ENCODE results near the gene GPR157.
"Not testable (repeated sequence)": the region's sequence is repeated elsewhere in the genome, so short reads cannot be mapped to it uniquely, and the experiment has no call there.

The GPR157 gene

GRCh38 chr1:9161963-9162362 lies 33.1 kb upstream of the GPR157 start:
- no peaks in the 10 kb centered on the region for H3K27me3 ChIP-seq (replicated peaks; ENCODE audit: control insufficient read depth, insufficient read depth, low read length, poor library complexity, severe bottlenecking)

GRCh38 chr1:9161342-9161741 lies 32.4 kb upstream of the GPR157 start:
- Histone ChIP-seq H3K27me3 (replicated peaks; ENCODE audit: control insufficient read depth, insufficient read depth, low read length, poor library complexity, severe bottlenecking) (no peaks in the 10 kb centered on the region), H3K9me3 (ENCODE audit: control insufficient read depth, low read length) (no peaks in the 10 kb centered on the region), H3K36me3 (ENCODE audit: control insufficient read depth, insufficient read depth, low read length) (no peaks in the 10 kb centered on the region), H3K4me1 (ENCODE audit: control insufficient read depth, insufficient read depth, low read length, poor library complexity, severe bottlenecking) (no peaks in the 10 kb centered on the region), H3K4me3 (ENCODE audit: insufficient read depth, low read depth, low read length, poor library complexity, severe bottlenecking) (no peak overlapping the region), H3K27ac (ENCODE audit: insufficient read depth, low read length, poor library complexity, severe bottlenecking) (no peak overlapping the region)
- DNase-seq = no peak

More at GRCh38 chr1:9161963-9162362, 33.1 kb upstream of the GPR157 start:
- Histone ChIP-seq H3K36me3 (ENCODE audit: control insufficient read depth, insufficient read depth, low read length) (no peaks in the 10 kb centered on the region), H3K9me3 (ENCODE audit: control insufficient read depth, low read length) (no peaks in the 10 kb centered on the region), H3K4me3 (ENCODE audit: insufficient read depth, low read depth, low read length, poor library complexity, severe bottlenecking) (no peak overlapping the region), H3K4me1 (ENCODE audit: control insufficient read depth, insufficient read depth, low read length, poor library complexity, severe bottlenecking) (no peaks in the 10 kb centered on the region), H3K27ac (ENCODE audit: insufficient read depth, low read length, poor library complexity, severe bottlenecking) (no peak overlapping the region)
- no peak for DNase-seq

DNA sequence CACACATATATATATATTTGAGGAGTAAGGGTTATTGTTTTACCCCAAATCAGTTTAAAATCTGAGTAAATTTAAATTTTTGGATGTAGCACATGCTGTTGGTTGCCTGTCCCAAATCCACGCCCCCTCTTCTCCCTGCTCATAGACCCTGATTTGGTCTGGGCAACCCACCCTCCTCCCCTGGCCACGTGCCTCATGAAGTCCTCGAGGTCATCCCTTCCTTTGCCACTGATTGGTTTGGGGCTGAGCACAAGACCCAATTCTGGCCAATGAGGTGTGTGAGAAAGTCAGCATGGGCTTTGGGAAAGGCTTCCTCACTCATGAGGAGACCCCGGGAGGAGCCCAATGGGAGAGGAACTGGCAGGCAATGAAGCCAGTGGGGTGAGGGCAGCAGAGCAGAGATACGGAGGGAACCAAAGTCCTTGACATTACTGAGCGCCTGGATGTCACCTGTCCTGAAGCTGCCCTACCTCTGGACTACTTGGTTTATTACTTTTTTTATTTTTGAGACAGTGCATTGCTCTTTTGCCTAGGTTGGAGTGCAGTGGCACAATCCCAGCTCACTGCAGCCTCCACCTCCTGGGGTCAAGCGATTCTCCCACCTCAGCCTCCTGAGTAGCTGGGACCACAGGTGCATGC lies 31.3 kb upstream of the GPR157 start:
- no peak overlapping the region for H3K27ac ChIP-seq (ENCODE audit: insufficient read depth, low read length, poor library complexity, severe bottlenecking)
- H3K4me1 ChIP-seq (ENCODE audit: control insufficient read depth, insufficient read depth, low read length, poor library complexity, severe bottlenecking) = no peaks in the 10 kb centered on the region
- no peak overlapping the region for H3K4me3 ChIP-seq (ENCODE audit: insufficient read depth, low read depth, low read length, poor library complexity, severe bottlenecking)
- no peaks in the 10 kb centered on the region for H3K9me3 ChIP-seq (ENCODE audit: control insufficient read depth, low read length)
- no peak for DNase-seq
- no peaks in the 10 kb centered on the region for H3K36me3 ChIP-seq (ENCODE audit: control insufficient read depth, insufficient read depth, low read length)
- H3K27me3 ChIP-seq (replicated peaks; ENCODE audit: control insufficient read depth, insufficient read depth, low read length, poor library complexity, severe bottlenecking) = no peaks in the 10 kb centered on the region

GRCh38 chr1:9155879-9156278 lies 27.0 kb upstream of the GPR157 start:
- DNase-seq = no peak
- Histone ChIP-seq H3K27me3 (replicated peaks; ENCODE audit: control insufficient read depth, insufficient read depth, low read length, poor library complexity, severe bottlenecking) (no peaks in the 10 kb centered on the region), H3K36me3 (ENCODE audit: control insufficient read depth, insufficient read depth, low read length) (no peaks in the 10 kb centered on the region), H3K4me3 (ENCODE audit: insufficient read depth, low read depth, low read length, poor library complexity, severe bottlenecking) (no peak overlapping the region), H3K9me3 (ENCODE audit: control insufficient read depth, low read length) (no peaks in the 10 kb centered on the region), H3K4me1 (ENCODE audit: control insufficient read depth, insufficient read depth, low read length, poor library complexity, severe bottlenecking) (no peaks in the 10 kb centered on the region), H3K27ac (ENCODE audit: insufficient read depth, low read length, poor library complexity, severe bottlenecking) (no peak overlapping the region)

DNA sequence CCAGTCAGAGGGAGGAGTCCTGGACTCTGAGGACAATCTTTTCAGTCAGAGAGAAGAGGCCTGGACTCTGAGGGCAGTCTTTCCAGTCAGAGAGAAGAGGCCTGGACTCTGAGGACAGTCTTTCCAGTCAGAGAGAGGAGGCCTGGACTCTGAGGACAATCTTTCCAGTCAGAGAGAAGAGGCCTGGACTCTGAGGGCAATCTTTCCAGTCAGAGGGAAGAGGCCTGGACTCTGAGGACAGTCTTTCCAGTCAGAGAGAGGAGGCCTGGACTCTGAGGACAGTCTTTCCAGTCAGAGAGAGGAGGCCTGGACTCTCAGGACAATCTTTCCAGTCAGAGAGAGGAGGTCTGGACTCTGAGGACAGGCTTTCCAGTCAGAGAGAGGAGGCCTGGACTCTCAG lies 26.5 kb upstream of the GPR157 start:
- H3K36me3 ChIP-seq (ENCODE audit: control insufficient read depth, insufficient read depth, low read length); H3K27ac ChIP-seq (ENCODE audit: insufficient read depth, low read length, poor library complexity, severe bottlenecking): not testable (repeated sequence)

DNA sequence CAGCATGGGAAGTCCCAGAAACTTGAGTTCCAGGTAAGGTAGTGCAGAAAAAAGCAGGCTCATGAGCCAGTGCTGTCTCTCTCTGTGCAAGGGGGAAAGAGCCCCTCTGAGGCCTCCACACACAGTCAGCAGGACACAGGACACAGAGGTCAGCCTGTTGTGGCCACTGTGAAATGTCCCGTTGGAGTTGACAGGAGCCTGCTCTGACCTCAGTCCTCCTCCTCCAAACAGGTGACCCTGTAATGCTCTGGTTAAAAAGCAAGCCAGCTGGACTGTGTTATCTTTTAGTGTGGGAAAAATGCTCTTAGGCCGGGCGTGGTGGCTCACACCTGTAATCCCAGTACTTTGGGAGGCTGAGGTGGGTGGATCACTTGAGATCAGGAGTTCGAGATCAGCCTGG lies 24.2 kb upstream of the GPR157 start:
- no peaks in the 10 kb centered on the region for H3K4me1 ChIP-seq (ENCODE audit: control insufficient read depth, insufficient read depth, low read length, poor library complexity, severe bottlenecking)
- no peaks in the 10 kb centered on the region for H3K36me3 ChIP-seq (ENCODE audit: control insufficient read depth, insufficient read depth, low read length)
- no peaks in the 10 kb centered on the region for H3K9me3 ChIP-seq (ENCODE audit: control insufficient read depth, low read length)
- no peak overlapping the region for H3K4me3 ChIP-seq (ENCODE audit: insufficient read depth, low read depth, low read length, poor library complexity, severe bottlenecking)
- no peak for DNase-seq
- H3K27ac ChIP-seq (ENCODE audit: insufficient read depth, low read length, poor library complexity, severe bottlenecking) = no peak overlapping the region
- no peaks in the 10 kb centered on the region for H3K27me3 ChIP-seq (replicated peaks; ENCODE audit: control insufficient read depth, insufficient read depth, low read length, poor library complexity, severe bottlenecking)

More for the DNA sequence above, 26.5 kb upstream of the GPR157 start:
- DNase-seq; H3K27me3 ChIP-seq (replicated peaks; ENCODE audit: control insufficient read depth, insufficient read depth, low read length, poor library complexity, severe bottlenecking); H3K4me1 ChIP-seq (ENCODE audit: control insufficient read depth, insufficient read depth, low read length, poor library complexity, severe bottlenecking); H3K4me3 ChIP-seq (ENCODE audit: insufficient read depth, low read depth, low read length, poor library complexity, severe bottlenecking); H3K9me3 ChIP-seq (ENCODE audit: control insufficient read depth, low read length): not testable (repeated sequence)

DNA sequence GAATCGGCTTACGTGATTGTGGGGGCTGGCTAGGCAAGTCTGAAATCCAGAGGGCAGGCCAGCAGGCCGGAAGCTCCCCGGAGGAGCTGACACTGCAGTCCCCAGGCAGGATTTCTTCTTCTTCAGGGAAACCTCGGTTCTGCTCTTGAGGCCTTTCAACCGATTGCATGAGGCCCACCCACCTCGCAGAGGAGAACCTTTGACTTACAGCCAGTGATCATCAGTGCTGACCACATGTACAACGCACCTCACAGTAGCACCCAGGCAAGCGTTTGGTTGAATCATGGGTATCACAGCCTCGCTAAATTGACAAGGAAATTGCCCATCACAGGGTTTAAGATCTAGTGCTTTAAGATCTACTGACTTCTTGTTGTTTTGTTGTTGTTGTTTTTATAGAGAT lies 23.6 kb upstream of the GPR157 start:
- H3K4me3 ChIP-seq (ENCODE audit: insufficient read depth, low read depth, low read length, poor library complexity, severe bottlenecking) = no peak overlapping the region
- H3K27me3 ChIP-seq (replicated peaks; ENCODE audit: control insufficient read depth, insufficient read depth, low read length, poor library complexity, severe bottlenecking) = no peaks in the 10 kb centered on the region
- no peak overlapping the region for H3K27ac ChIP-seq (ENCODE audit: insufficient read depth, low read length, poor library complexity, severe bottlenecking)
- DNase-seq = no peak
- H3K36me3 ChIP-seq (ENCODE audit: control insufficient read depth, insufficient read depth, low read length) = no peaks in the 10 kb centered on the region
- H3K4me1 ChIP-seq (ENCODE audit: control insufficient read depth, insufficient read depth, low read length, poor library complexity, severe bottlenecking) = no peaks in the 10 kb centered on the region
- H3K9me3 ChIP-seq (ENCODE audit: control insufficient read depth, low read length) = no peaks in the 10 kb centered on the region

DNA sequence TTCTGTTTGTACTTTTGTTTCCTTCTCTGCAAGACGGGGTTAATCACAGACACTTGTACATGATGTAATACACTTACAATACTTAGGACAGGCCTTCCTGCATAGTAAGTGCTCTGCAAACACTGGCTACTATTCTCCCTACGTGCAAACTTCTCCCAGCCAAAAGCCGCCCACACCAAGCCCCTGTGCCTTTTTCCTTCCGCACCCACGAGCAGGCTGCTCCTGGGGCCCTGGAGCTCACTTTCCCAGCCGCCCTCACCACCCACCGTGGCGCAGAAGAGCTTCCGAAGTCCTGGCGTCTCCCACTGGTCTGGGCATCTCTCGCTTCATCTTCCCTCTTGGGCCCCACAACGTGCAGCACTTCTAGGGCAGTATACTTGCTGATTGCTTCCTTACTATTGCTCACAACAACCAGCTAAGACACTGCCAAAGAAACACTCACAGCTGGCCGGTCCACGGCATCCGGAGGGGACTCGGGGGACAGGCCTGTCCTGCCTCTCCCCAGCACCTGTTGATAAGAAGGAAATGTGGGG lies 22.5 kb upstream of the GPR157 start:
- H3K27ac ChIP-seq (ENCODE audit: insufficient read depth, low read length, poor library complexity, severe bottlenecking) = no peak overlapping the region
- H3K9me3 ChIP-seq (ENCODE audit: control insufficient read depth, low read length) = no peaks in the 10 kb centered on the region
- H3K4me3 ChIP-seq (ENCODE audit: insufficient read depth, low read depth, low read length, poor library complexity, severe bottlenecking) = no peak overlapping the region
- no peaks in the 10 kb centered on the region for H3K27me3 ChIP-seq (replicated peaks; ENCODE audit: control insufficient read depth, insufficient read depth, low read length, poor library complexity, severe bottlenecking)
- no peaks in the 10 kb centered on the region for H3K36me3 ChIP-seq (ENCODE audit: control insufficient read depth, insufficient read depth, low read length)
- DNase-seq = no peak
- no peaks in the 10 kb centered on the region for H3K4me1 ChIP-seq (ENCODE audit: control insufficient read depth, insufficient read depth, low read length, poor library complexity, severe bottlenecking)

GRCh38 chr1:9150582-9151327 lies 21.9 kb upstream of the GPR157 start:
- Histone ChIP-seq H3K4me3 (ENCODE audit: insufficient read depth, low read depth, low read length, poor library complexity, severe bottlenecking) (no peak overlapping the region), H3K27ac (ENCODE audit: insufficient read depth, low read length, poor library complexity, severe bottlenecking) (no peak overlapping the region), H3K27me3 (replicated peaks; ENCODE audit: control insufficient read depth, insufficient read depth, low read length, poor library complexity, severe bottlenecking) (no peaks in the 10 kb centered on the region), H3K9me3 (ENCODE audit: control insufficient read depth, low read length) (no peaks in the 10 kb centered on the region), H3K36me3 (ENCODE audit: control insufficient read depth, insufficient read depth, low read length) (no peaks in the 10 kb centered on the region), H3K4me1 (ENCODE audit: control insufficient read depth, insufficient read depth, low read length, poor library complexity, severe bottlenecking) (no peaks in the 10 kb centered on the region)
- no peak for DNase-seq

DNA sequence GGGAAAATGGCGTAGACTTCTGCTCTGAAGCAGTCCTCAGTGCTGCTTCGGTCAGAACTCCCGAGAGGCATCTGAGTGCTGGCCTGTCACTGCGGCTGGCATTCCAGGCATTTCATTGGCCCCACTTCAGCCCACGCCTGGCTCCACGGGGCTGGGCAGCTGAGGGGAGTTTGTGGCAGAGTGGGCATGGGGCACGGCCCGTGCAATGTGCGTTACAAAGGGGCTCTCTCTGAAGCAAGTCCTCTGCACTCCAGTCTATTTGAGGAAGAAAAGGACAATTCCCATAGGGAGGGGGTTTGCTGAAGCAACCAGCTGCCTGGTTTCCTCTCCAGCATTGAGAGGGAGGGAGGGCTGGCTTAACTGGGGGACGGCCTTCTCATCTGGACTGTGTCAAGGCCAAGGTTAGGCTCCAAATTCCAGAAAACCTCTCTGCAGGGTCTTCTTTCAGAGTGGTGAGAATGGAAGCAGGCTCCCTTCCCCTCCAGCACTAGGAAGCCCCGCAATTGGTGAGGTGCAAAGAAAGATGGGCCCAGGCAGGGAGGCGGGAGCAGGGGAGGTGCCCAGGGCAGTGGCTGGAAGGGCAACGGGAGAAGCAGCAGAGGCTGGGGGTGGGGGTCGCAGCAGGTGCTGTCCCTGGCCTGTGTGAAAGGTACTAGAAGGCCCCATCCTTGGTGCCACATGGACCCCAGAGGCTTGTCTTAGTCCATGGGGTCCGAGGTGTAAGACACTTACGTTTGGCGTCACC lies 21.1 kb upstream of the GPR157 start:
- no peaks in the 10 kb centered on the region for H3K36me3 ChIP-seq (ENCODE audit: control insufficient read depth, insufficient read depth, low read length)
- H3K27ac ChIP-seq (ENCODE audit: insufficient read depth, low read length, poor library complexity, severe bottlenecking) = no peak overlapping the region
- no peak overlapping the region for H3K4me3 ChIP-seq (ENCODE audit: insufficient read depth, low read depth, low read length, poor library complexity, severe bottlenecking)
- no peaks in the 10 kb centered on the region for H3K9me3 ChIP-seq (ENCODE audit: control insufficient read depth, low read length)
- H3K27me3 ChIP-seq (replicated peaks; ENCODE audit: control insufficient read depth, insufficient read depth, low read length, poor library complexity, severe bottlenecking) = no peaks in the 10 kb centered on the region
- no peak for DNase-seq
- H3K4me1 ChIP-seq (ENCODE audit: control insufficient read depth, insufficient read depth, low read length, poor library complexity, severe bottlenecking) = no peaks in the 10 kb centered on the region

Measured in effector memory CD4-positive, alpha-beta T cell (primary cell).